Measurements from ENCODE around the gene STPG3.
"Not testable (repeated sequence)": the region's sequence is repeated elsewhere in the genome, so short reads cannot be mapped to it uniquely, and the experiment has no call there.

STPG3 gene

GRCh38 chr9:137234055-137234697 is 16.9 kb upstream of the STPG3 start:
- no peak for DNase-seq

GRCh38 chr9:137234758-137235423 is 16.2 kb upstream of the STPG3 start:
- no peak for DNase-seq

GRCh38 chr9:137235424-137236237 is 15.5 kb upstream of the STPG3 start:
- DNase-seq, result no peak

DNA sequence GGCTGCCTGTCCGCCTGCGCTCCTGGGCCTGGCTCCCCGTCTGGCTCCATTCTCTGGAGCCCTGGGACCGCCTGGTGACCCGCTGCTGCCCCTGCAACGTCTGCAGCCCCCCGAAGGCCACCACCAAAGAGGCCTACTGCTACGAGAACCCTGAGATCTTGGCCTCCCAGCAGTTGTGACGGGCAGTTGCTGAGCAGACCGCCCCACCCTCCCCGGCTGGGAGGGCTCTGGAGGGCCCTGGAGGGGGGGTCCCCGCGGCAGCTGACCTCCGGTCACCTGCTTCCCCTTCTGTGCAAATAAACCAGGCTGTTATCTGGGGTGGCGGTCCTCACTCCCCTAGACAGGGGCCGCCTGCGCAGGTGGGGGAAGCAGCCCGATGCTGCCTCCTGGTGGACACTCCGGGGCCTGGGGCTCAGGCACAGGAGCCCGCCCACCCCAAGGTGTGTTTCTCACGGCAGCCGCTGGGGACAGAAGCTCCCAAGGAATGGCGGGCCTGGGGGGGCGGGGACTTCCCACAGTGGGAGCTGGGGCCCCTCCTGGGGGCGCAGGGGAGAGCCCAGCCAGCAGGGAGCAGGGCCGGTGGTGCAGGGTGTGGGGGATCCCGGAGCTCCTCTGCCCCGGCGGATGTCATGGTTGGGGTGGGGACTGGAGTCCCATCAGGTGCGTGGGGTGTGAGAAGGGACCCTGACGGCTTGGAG is 14.7 kb upstream of the STPG3 start:
- DNase-seq, result peak; percentile 80

- peak; percentile 5 for DNase-seq
Observed at GRCh38 chr9:137236936-137237421, 14.1 kb upstream of the STPG3 start.

DNA sequence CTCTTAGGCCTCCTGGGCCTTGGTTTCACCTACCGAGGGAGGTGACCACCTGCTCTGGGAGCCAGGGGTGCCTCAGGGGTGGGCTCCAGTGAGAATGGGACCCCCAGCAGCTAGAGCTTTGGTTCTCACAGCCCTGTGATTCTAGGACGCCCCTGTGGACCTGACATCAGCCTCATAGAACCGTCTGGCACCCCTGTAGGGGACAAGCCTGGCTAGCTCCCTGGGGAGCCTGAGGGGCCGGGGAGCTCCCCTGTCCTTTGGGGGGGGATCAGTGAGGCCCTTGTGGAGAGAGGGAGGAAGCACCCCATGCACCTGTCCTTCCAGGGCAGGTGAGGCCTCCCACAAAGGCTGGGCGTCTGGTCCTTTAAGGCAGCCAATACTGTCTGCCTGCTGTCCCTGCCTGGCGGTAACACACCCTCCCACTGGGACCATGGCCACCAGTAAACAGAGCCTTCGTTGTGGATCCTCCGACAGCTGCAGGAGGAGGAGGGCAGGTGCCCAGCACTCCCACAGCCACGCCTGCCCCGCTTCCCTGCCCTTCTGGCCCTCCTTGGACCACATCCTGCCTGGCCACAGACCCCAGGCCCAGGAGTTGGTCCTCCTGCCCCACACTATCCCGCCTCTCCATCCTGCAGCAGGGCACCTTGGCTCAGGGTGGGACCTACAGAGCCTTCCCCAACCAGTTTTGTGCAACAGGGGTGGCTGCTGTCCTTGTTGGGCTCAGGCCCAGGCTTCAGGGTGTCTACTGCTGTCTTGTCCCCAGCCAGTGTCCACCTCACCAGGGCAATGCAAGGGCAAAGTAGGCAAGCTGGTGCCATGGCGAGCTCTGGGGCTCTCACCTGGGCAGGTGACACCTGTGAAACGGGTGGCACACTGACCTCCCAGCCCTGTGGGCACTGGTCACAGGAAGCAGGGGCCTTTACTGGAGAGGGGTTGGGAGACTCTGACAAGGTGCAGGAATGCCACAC is 13.0 kb upstream of the STPG3 start:
- no peak for DNase-seq

- peak; percentile 54 for DNase-seq
Observed at GRCh38 chr9:137239541-137240200, 11.4 kb upstream of the STPG3 start.

DNA sequence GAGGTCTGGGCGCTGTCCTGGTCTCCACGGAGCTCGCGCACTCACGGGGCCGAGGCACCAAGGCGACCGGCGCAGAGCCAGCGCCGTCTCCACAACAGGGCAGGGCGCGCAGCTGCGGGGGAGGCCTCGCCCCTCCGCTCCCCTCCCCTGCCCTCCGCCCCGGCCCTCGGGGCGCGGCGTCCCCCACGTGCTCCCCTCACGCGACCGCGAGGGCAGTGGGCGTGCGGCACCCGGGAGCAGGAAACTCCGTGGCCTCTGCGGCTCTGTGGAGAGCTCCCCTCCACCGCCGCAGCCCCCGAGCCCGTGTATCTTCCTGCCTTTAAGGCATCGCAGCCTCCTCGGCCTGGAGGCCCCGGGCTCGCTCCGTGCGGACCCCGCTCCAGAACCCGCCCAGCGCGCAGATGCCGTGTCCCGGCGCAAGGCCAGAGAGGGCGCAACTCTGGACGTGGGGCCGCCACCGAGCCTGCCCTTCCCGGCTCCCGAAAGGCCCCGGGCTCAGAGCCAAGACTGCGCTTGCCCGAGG is 10.7 kb upstream of the STPG3 start:
- peak; percentile 69 for DNase-seq

GRCh38 chr9:137240841-137241489 is 10.1 kb upstream of the STPG3 start, which contains the start of gene TUBB4B:
Gene TUBB4B, plus strand, starts transcription at chr9:137241287. Its CDS starts 74 bp downstream, at chr9:137241361.
- DNase-seq, result peak; percentile 99

GRCh38 chr9:137241490-137242268 is 9.4 kb upstream of the STPG3 start:
- DNase-seq, result no peak

GRCh38 chr9:137242269-137243203 is 8.6 kb upstream of the STPG3 start:
- DNase-seq, result no peak

GRCh38 chr9:137243266-137243625 is 7.8 kb upstream of the STPG3 start:
- DNase-seq, result not testable (repeated sequence)

GRCh38 chr9:137243626-137244485 is 7.2 kb upstream of the STPG3 start:
- DNase-seq, result no peak

DNA sequence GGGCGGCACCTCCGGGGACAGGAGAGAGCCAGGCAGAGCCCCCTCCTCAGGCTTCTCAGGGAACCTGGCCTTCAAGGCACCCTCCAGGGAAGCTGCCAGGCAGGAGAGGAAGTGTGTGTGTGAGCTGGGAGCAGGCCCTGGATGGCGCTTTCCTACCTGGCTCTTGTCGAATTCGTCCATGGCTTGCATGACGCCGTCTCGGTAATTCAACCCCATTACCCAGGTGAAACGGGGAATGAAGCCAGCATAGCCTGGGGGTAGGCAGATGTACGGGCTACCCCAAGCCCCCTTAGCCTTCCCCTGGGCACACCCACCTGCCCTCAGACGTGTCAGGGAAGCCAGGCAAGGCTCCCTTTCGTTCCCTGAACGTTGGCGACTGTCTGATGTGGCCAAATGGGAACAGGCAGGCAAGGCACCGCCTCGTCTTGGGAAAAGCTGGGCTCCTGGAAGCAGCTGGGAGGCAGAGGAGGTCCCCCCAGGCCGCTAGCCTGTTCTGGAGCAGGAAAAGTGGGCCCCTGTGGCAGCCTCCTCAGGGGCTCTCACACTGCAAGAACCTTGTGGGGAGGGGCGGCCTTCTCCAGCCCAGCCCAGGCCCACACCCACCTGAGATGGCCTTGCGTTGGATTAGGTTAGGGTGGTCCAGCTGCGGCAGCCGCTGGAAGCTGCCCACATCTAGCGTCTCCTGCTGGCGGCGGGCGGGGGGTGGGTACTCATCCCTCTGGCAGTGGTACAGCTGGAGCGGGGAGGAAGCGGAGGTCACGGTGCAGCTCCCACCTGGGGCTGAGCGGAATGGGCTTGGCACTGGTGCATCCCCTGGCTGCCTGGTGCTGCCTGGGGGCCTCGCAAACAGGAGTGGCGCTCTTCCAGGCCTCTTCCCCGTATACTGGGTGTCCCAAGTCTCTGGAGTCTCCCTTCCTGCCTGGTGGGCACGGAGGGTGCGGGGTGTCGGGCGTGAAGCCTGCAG is 6.3 kb upstream of the STPG3 start:
- DNase-seq, result peak; percentile 47

- peak; percentile 51 for DNase-seq
Observed at GRCh38 chr9:137245450-137246421, 5.3 kb upstream of the STPG3 start.
